Adrenal gland (tissue), 12 donors: ENCODE results near the gene CREB5. TPM values are rescaled to one million over a fixed set of nuclear protein-coding genes. Genes with fewer than 3 reads are reported as not detected.
"Not testable (repeated sequence)": the region's sequence is repeated elsewhere in the genome, so short reads cannot be mapped to it uniquely, and the experiment has no call there.

Experiments used
- DNase-seq, 7 donors: peaks; one replicate each; pipeline ENCODE4 v3.0.0-alpha.2; 2019 to 2020
- H3K27ac ChIP-seq, 5 donors: fragments of 200-600 bp; sonication (generic) in 4 of 5; 1 replicate in 3 of 5; 2 replicates in 2 of 5; pipeline versions ENCODE4 v1.5.1 to v1.8.0; 2016 to 2020; ENCODE audit warnings: mild to moderate bottlenecking in 1 of 5
- H3K27me3 ChIP-seq: fragments of 200-600 bp; 2 replicates; pipeline ENCODE4 v1.8.0; 2021
- H3K36me3 ChIP-seq, 2 donors: fragments of 200-600 bp; replicated peaks in 1 of 2; 1 replicate in 1 of 2; 2 replicates in 1 of 2; pipeline versions ENCODE4 v1.5.1 to v1.8.0; 2018 to 2022
- H3K4me1 ChIP-seq, 2 donors: fragments of 200-600 bp; replicated peaks in 1 of 2; 1 replicate in 1 of 2; 2 replicates in 1 of 2; pipeline versions ENCODE4 v1.5.1 to v1.8.0; 2018 to 2021
- H3K4me3 ChIP-seq, 4 donors: fragments of 200-600 bp; sonication (generic) in 3 of 4; one replicate each; pipeline ENCODE4 v1.5.1; 2016 to 2018
- H3K9me3 ChIP-seq, 3 donors: fragments of 200-600 bp; sonication (generic) in 1 of 3; replicated peaks in 1 of 3; 1 replicate in 2 of 3; 2 replicates in 1 of 3; pipeline versions ENCODE4 v1.5.1 to v1.8.0; 2016 to 2021
- POLR2A ChIP-seq, 2 donors: fragments of 450-650 bp; IDR thresholded peaks; one replicate each; pipeline ENCODE4 v1.6.1; 2017; ENCODE audit warnings: antibody characterized with exemption in 2 of 2, mild to moderate bottlenecking in 2 of 2, moderate library complexity in 1 of 2
- WGBS, 4 donors: extraction: QIAGEN DNeasy Blood & Tissue Kit in 2 of 4; methylation state at CpG; one replicate each; pipeline versions ENCODE4 v1.1.5 to v1.1.7; 2013 to 2017; 5-methylcytosine and 5-hydroxymethylcytosine counted together
- intact Hi-C, 2 donors: fragments of 100-400 bp; cut with DNase I; formaldehyde crosslinking; loops; one replicate each; pipeline versions ENCODE4 v1.14.1 to v1.15.0; 2022 to 2023
- polyA plus RNA-seq, 3 donors: library from polyadenylated mRNA; stranded (reverse); fragments of 200-250 nt in 2 of 3; fragments of 350-450 nt in 1 of 3; fragmentation: Illumina TruSeq in 1 of 3; extraction: RNeasy Lipid Tissue Mini Kit (QIAGEN cat#74804) in 1 of 3; gene quantifications; one replicate each; pipeline ENCODE4 v1.2.3, GENCODE V29; 2013 to 2014
- total RNA-seq, 9 donors: library from RNA; depleted of rRNA in 4 of 9; stranded (reverse); fragments of >200 nt in 4 of 9; fragments of 120-200 nt in 1 of 9; fragmentation: NEBNext Ultra II Directional in 1 of 9; extraction: Animal tissue kit (Norgen Biotek cat#: 25700) in 1 of 9; gene quantifications; one replicate each; pipeline versions ENCODE4 v1.1.0 to v1.2.4, GENCODE V29; 2013 to 2023
- TF ChIP-seq, protein P1 (sequence below), 6 experiments: fragments of 450-650 bp in 4 of 6; fragments of 200-600 bp in 2 of 6; sonication (generic) in 1 of 6; IDR thresholded peaks; 1 replicate in 5 of 6; 2 replicates in 1 of 6; pipeline versions ENCODE4 v1.5.1 to v1.8.0; 2016 to 2021; ENCODE audit warnings: antibody characterized with exemption in 6 of 6, mild to moderate bottlenecking in 2 of 6, moderate library complexity in 1 of 6
- donor health status: healthy with polysubstance abuse.
- donor health status: Bipolar disorder and iron deficiency.
- donor health status: DM: yes; HTN: yes; CAD: no.
- donor health status: DM: no; HTN: no; CAD: no.
- donor health status: DM: no; HTN: no; CAD: no.
- donor health status: DM: yes; HTN: yes; CAD: no.

CREB5 gene
- total and polyA plus RNA-seq, 12 donors: 0.69 to 5.4 (median 1.3) TPM

DNA sequence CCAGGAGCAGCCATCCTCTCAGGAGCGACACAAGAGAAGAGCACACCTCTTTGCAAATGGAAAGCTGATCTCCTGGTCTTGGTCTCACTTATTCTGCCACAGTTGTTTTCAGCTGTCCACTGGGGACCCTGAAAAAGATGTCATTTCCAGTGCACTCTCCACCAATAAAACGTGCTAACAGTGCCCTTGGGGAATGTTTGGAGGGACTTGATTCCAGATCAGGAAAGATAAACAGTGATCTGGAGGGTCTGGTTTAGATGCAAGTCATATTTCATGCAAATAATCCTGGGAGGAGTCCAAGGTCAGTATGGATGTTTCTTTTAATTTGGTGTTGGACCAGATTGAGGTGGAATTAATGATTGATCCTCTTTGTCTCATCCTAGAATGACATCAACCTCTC, 185.0 kb downstream of the CREB5 start:
- WGBS, 4 donors: 50 to 72% (median 67%) methylated on average over 2 of the region's 2 CpGs
- H3K9me3 ChIP-seq: no peaks in the 10 kb centered on the region
- peaks cover 10% of the 10 kb centered on the region for H3K27me3 ChIP-seq
- intact Hi-C loops: no loop called here
- H3K36me3 ChIP-seq: no peaks in the 10 kb centered on the region
- H3K27ac ChIP-seq: no peak overlapping the region
- no peak for TF ChIP-seq POLR2A (IDR thresholded peaks at IDR 0.05)
- TF ChIP-seq, protein P1, sequence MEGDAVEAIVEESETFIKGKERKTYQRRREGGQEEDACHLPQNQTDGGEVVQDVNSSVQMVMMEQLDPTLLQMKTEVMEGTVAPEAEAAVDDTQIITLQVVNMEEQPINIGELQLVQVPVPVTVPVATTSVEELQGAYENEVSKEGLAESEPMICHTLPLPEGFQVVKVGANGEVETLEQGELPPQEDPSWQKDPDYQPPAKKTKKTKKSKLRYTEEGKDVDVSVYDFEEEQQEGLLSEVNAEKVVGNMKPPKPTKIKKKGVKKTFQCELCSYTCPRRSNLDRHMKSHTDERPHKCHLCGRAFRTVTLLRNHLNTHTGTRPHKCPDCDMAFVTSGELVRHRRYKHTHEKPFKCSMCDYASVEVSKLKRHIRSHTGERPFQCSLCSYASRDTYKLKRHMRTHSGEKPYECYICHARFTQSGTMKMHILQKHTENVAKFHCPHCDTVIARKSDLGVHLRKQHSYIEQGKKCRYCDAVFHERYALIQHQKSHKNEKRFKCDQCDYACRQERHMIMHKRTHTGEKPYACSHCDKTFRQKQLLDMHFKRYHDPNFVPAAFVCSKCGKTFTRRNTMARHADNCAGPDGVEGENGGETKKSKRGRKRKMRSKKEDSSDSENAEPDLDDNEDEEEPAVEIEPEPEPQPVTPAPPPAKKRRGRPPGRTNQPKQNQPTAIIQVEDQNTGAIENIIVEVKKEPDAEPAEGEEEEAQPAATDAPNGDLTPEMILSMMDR (IDR thresholded peaks at IDR 0.05): no peak
- no peak for DNase-seq
- H3K4me1 ChIP-seq: no peaks in the 10 kb centered on the region
- no peak overlapping the region for H3K4me3 ChIP-seq

DNA sequence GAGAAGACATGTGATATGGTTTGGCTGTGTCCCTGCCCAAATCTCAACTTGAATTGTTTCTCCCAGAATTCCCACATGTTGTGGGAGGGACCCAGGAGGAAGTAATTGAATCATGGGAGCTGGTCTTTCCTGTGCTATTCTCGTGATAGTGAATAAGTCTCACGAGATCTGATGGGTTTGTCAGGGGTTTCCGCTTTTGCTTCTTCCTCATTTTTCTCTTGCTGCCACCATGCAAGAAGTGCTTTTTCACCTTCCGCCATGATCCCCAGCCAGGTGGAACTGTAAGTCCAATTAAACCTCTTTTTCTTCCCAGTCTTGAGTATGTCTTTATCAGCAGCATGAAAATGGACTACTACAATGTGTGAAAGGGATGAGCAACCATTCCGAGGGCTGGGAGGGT, 185.7 kb downstream of the CREB5 start:
- WGBS, 4 donors: 80 to 84% (median 82%) methylated on average over 5 of the region's 5 CpGs

DNA sequence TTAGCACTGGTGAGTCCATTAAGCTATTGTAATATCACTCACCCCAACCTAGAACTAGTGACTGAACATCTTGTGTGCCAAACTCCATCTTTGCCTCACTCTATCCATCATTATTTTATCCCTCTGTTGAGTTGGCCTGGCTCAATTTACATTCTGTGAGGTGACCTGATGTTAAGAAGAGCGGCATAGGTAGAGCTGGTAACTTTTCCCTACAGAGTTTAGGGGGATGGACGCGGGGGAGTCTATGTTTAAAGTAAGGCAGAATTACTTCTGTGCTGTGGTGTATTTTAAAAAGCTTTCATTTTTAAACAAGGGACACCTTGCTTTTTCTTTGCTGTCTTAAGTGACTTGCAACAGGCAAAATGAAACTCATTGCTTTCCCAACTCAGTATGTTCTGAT, 186.3 kb downstream of the CREB5 start:
- intact Hi-C loops: no loop called here
- no peak for TF ChIP-seq POLR2A (IDR thresholded peaks at IDR 0.05)
- TF ChIP-seq, protein P1 (IDR thresholded peaks at IDR 0.05): no peak
- no peaks in the 10 kb centered on the region for H3K36me3 ChIP-seq
- no peaks in the 10 kb centered on the region for H3K9me3 ChIP-seq
- peaks cover 12% of the 10 kb centered on the region for H3K27me3 ChIP-seq
- H3K4me1 ChIP-seq: no peaks in the 10 kb centered on the region
- DNase-seq: no peak
- WGBS, 4 donors: 87 to 93% (median 90%) methylated on average over 3 of the region's 3 CpGs
- no peak overlapping the region for H3K4me3 ChIP-seq
- no peak overlapping the region for H3K27ac ChIP-seq

More for the DNA sequence above, 185.7 kb downstream of the CREB5 start:
- H3K4me3 ChIP-seq, H3K27ac ChIP-seq, H3K4me1 ChIP-seq, intact Hi-C loops, H3K36me3 ChIP-seq, H3K9me3 ChIP-seq, DNase-seq: not testable (repeated sequence)
- H3K27me3 ChIP-seq: peaks cover 12% of the 10 kb centered on the region

DNA sequence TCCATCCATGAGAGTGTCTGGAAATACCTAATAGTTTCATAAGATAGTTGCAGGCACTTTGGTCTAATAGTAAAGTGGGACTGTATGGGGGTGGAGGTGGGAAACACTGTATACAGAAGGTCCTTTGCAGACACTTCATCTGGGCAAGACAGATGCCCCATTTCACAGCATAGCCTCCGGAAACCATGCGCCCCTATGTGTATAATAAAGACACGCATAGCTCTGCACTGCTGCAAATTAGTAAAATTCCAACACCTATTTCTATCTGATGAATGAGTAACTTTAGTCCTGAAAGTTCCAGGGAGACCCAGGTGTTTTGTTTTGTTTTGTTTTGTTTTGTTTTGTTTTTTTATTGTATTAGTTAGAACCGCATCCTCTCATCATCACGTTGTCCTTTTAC, 187.1 kb downstream of the CREB5 start:
- TF ChIP-seq, protein P1 (IDR thresholded peaks at IDR 0.05): no peak
- TF ChIP-seq POLR2A (IDR thresholded peaks at IDR 0.05): no peak
- intact Hi-C loops: no loop called here
- H3K9me3 ChIP-seq: no peaks in the 10 kb centered on the region

DNA sequence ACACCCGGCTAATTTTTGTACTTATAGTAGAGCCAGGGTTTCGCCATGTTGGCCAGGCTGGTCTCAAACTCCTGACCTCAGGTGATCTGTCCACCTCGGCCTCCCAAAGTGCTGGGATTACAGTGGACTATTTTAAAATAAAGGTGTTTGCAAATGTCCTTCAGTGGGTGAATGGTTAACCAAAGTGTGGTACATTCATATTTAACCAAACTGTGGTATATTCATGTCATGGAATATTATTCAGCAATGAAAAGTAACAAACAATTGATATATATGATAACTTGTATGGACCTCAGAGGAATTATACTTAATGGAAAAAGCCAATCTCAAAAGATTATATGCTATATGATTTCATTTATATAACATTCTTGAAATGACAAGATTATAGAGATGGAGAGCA, 190.0 kb downstream of the CREB5 start:
- intact Hi-C loops: no loop called here
- TF ChIP-seq POLR2A (IDR thresholded peaks at IDR 0.05): no peak
- TF ChIP-seq, protein P1 (IDR thresholded peaks at IDR 0.05): no peak
- no peak for DNase-seq
- no peaks in the 10 kb centered on the region for H3K36me3 ChIP-seq
- 88 to 95% (median 93%) methylated on average over 3 of the region's 3 CpGs for WGBS, 4 donors
- H3K27me3 ChIP-seq: peaks cover 12% of the 10 kb centered on the region
- no peaks in the 10 kb centered on the region for H3K9me3 ChIP-seq
- no peaks in the 10 kb centered on the region for H3K4me1 ChIP-seq
- no peak overlapping the region for H3K4me3 ChIP-seq
- no peak overlapping the region for H3K27ac ChIP-seq

More for the DNA sequence above, 187.1 kb downstream of the CREB5 start:
- DNase-seq: no peak
- Histone ChIP-seq H3K36me3 (no peaks in the 10 kb centered on the region), H3K4me1 (no peaks in the 10 kb centered on the region), H3K4me3 (no peak overlapping the region), H3K27ac (no peak overlapping the region), H3K27me3 (peaks cover 12% of the 10 kb centered on the region)
- WGBS, 4 donors: 77 to 86% (median 81%) methylated on average over 5 of the region's 5 CpGs
